ENCODE results near the gene FGL2. TPM values are rescaled to one million over a fixed set of nuclear protein-coding genes. Genes with fewer than 3 reads are reported as not detected.
"Not testable (repeated sequence)": the region's sequence is repeated elsewhere in the genome, so short reads cannot be mapped to it uniquely, and the experiment has no call there.

Gene FGL2
- total and polyA plus RNA-seq, 2 donors (not counting 1 experiment from before 2014, with no cell fraction given), result 4.9 to 97.6 TPM

GRCh38 chr7:77232467-77232866 is 32.8 kb upstream of the FGL2 start:
- no peak overlapping the region for H2AFZ ChIP-seq (ENCODE audit: low read length)
- H3K4me1 ChIP-seq (ENCODE audit: control insufficient read depth, extremely low read depth, insufficient read depth, low read length), result no peaks in the 10 kb centered on the region
- no peak overlapping the region for H3K4me2 ChIP-seq (ENCODE audit: extremely low read depth, insufficient read depth, low read length)
- H4K20me1 ChIP-seq (ENCODE audit: control insufficient read depth, extremely low read depth, insufficient read depth, low read length), result no peaks in the 10 kb centered on the region
- no peak overlapping the region for H3K27ac ChIP-seq (ENCODE audit: insufficient read depth, low read length)
- H3K9ac ChIP-seq (ENCODE audit: insufficient read depth, low read length), result no peak overlapping the region
- TF ChIP-seq EZH2 (IDR thresholded peaks at IDR 0.05; ENCODE audit: low read length, missing control alignments) (no peak), CTCF (conservative IDR thresholded peaks at IDR 0.05 in 1 of 2, IDR thresholded peaks at IDR 0.05 in 1 of 2; ENCODE audit: low read depth in 1 of 2, low read length in 2 of 2) (no peak)
- DNase-seq (ENCODE audit: low read depth in 2 of 2), result no peak
- no peaks in the 10 kb centered on the region for H3K79me2 ChIP-seq (ENCODE audit: control insufficient read depth, insufficient read depth, low read length)
- no peaks in the 10 kb centered on the region for H3K36me3 ChIP-seq (ENCODE audit: control insufficient read depth, insufficient read depth, low read length)
- H3K4me3 ChIP-seq (replicated peaks in 1 of 4; ENCODE audit: control extremely low read depth in 1 of 4, insufficient read depth in 1 of 4, low read depth in 3 of 4, low read length in 4 of 4), result no peak overlapping the region
- H3K27me3 ChIP-seq (ENCODE audit: control insufficient read depth, insufficient read depth, low read length), result no peaks in the 10 kb centered on the region
- no peaks in the 10 kb centered on the region for H3K9me3 ChIP-seq (ENCODE audit: control insufficient read depth, insufficient read depth, low read depth, low read length)

GRCh38 chr7:77228795-77229194 is 29.2 kb upstream of the FGL2 start:
- H3K4me3 ChIP-seq (replicated peaks in 1 of 4; ENCODE audit: control extremely low read depth in 1 of 4, insufficient read depth in 1 of 4, low read depth in 3 of 4, low read length in 4 of 4); H3K79me2 ChIP-seq (ENCODE audit: control insufficient read depth, insufficient read depth, low read length); DNase-seq (ENCODE audit: low read depth in 2 of 2); H3K4me2 ChIP-seq (ENCODE audit: extremely low read depth, insufficient read depth, low read length); H4K20me1 ChIP-seq (ENCODE audit: control insufficient read depth, extremely low read depth, insufficient read depth, low read length); H3K27ac ChIP-seq (ENCODE audit: insufficient read depth, low read length); H3K9me3 ChIP-seq (ENCODE audit: control insufficient read depth, insufficient read depth, low read depth, low read length); H3K9ac ChIP-seq (ENCODE audit: insufficient read depth, low read length); H3K36me3 ChIP-seq (ENCODE audit: control insufficient read depth, insufficient read depth, low read length); H2AFZ ChIP-seq (ENCODE audit: low read length); H3K4me1 ChIP-seq (ENCODE audit: control insufficient read depth, extremely low read depth, insufficient read depth, low read length); H3K27me3 ChIP-seq (ENCODE audit: control insufficient read depth, insufficient read depth, low read length): not testable (repeated sequence)

- DNase-seq (ENCODE audit: low read depth in 2 of 2), result peak in 1 of 2 donors; percentile 5
- Histone ChIP-seq H3K27me3 (ENCODE audit: control insufficient read depth, insufficient read depth, low read length) (no peaks in the 10 kb centered on the region), H3K4me1 (ENCODE audit: control insufficient read depth, extremely low read depth, insufficient read depth, low read length) (peaks cover 3% of the 10 kb centered on the region), H2AFZ (ENCODE audit: low read length) (no peak overlapping the region), H3K9ac (ENCODE audit: insufficient read depth, low read length) (no peak overlapping the region), H3K36me3 (ENCODE audit: control insufficient read depth, insufficient read depth, low read length) (no peaks in the 10 kb centered on the region), H3K4me2 (ENCODE audit: extremely low read depth, insufficient read depth, low read length) (no peak overlapping the region), H4K20me1 (ENCODE audit: control insufficient read depth, extremely low read depth, insufficient read depth, low read length) (no peaks in the 10 kb centered on the region), H3K79me2 (ENCODE audit: control insufficient read depth, insufficient read depth, low read length) (no peaks in the 10 kb centered on the region), H3K4me3 (replicated peaks in 1 of 4; ENCODE audit: control extremely low read depth in 1 of 4, insufficient read depth in 1 of 4, low read depth in 3 of 4, low read length in 4 of 4) (no peak overlapping the region), H3K27ac (ENCODE audit: insufficient read depth, low read length) (no peak overlapping the region), H3K9me3 (ENCODE audit: control insufficient read depth, insufficient read depth, low read depth, low read length) (no peaks in the 10 kb centered on the region)
- TF ChIP-seq CTCF (conservative IDR thresholded peaks at IDR 0.05 in 1 of 2, IDR thresholded peaks at IDR 0.05 in 1 of 2; ENCODE audit: low read depth in 1 of 2, low read length in 2 of 2) (no peak), EZH2 (IDR thresholded peaks at IDR 0.05; ENCODE audit: low read length, missing control alignments) (no peak)
These were observed 26.8 kb upstream of the FGL2 start for GRCh38 chr7:77226357-77226839.
